ENCODE results near the gene KRT35.

Gene KRT35

DNA sequence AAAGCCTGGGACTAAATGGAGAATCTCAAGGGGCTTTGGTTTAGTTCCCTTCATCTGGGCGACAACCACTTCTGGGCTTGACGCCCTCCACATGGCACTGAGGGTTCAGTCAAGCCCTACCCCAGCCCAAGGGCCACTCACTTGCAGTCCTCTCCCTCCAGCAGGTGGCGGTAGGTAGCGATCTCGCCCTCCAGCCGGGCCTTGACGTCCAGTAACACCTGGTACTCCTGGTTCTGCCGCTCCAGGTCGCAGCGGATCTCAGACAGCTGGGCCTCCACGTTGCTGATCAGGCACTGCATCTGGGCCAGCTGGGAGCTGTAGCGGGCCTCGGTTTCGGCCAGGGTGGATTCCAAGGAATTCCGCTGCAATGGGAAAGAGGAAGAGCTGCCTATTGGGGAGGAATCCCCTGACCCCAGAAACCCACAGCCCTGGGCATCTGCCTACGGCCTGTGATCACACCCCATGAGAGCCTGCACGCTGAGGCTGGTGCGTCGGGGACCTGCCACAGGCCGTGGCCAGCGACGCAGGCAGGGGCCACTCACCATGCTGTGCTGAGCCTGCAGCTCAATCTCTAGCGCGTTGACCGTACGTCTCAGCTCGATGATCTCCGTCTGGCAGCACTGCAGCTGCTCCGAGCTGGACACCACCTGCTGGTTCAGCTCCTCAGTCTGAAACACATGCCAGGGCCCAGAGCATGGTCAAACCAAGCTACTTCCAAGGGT, 6.0 kb upstream of the KRT35 start:
- DNase-seq (ENCODE audit: low spot score), result peak; percentile 69

GRCh38 chr17:41486316-41486715, 5.4 kb upstream of the KRT35 start:
- DNase-seq (ENCODE audit: low spot score), result no peak

DNA sequence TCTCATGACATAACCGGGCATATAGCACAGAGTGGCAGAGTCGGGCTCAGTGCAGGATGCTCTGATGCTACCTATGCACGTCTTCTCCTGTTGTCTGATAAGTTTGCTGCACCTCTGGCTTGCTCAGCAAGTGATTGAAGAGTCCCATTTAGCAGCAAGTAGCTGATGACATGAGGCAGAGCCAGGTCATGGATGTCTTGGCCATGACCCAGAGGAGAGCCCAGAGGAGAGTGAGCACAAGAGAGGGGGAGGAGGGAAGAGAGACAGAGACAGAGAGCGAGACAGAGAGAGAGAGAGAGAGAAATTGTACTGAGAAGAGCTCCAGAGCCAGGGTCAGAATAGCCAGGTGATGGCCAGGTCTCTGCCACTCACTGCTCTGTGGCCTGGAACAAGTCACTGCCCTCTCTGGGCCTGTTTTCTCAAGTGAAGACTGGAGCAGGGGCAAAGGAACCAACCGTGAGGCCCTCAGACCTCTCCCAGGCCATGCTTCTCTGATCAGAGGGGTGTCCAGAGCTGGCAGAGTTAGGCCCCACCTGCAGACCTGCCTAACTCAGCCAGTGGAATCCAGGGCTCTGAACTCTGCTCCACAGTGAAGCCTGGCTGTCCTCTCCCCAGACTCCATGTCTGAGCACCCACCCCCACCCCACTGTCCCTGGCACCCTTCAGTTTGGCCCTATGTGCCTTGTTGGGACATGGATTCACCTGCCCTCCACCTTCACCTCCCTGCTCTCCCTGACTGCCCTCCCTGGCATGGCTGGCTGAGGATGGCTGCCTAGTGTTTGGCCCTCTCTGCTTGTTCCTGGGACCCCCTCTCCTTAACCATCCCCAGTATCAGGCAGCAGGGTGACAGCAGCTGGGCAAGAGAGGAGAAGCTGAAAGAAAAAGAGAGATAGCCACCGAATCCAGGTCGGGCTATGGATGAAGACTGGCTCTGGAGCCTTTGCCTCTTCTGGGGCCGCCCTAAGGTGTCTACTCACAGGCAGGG, 4.3 kb upstream of the KRT35 start:
- no peak for DNase-seq (ENCODE audit: low spot score)

GRCh38 chr17:41483991-41484826, 3.3 kb upstream of the KRT35 start:
- DNase-seq (ENCODE audit: low spot score), result no peak

DNA sequence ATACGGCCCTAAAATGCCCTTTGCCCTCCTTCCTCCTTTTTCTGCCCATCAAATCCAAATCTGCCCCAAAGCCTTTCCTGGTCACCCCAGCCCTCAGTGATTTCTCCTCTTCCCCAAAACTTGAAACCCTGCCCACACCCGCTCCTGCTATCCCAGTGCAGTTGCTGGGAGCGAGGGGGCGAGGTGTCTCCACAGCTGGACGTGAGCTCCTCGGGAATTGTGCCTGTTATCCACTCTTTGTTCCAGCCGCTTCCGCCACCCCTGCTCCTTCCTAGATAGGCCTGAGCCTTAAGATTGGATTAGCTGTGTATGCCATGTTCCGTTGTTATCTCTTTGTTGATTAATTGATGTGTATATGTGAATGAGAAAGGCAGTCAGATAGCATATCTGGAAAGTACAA, 2.6 kb upstream of the KRT35 start:
- no peak for DNase-seq (ENCODE audit: low spot score)

GRCh38 chr17:41480581-41480980, 370 bp downstream of the KRT35 start:
- DNase-seq (ENCODE audit: low spot score), result no peak

DNA sequence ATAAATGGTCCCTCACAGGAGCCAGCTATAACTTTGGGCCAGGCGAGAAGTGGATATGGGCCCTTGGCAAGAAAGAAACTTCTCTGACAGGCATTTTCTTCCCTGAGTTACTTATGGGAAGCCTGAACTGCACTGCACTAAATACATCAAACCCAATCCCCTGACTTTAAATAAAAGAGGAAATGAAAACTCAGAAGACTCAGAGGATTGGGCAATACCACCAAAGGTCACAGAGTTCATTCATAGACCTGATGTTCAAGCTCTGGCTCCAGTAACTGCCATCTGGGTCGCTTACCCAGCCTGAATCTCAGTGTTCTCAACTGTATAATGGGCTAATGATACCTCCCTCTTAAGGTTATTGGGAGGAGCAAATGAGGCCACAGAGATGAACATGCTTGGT, 815 bp downstream of the KRT35 start:
- no peak for DNase-seq (ENCODE audit: low spot score)

GRCh38 chr17:41478237-41478636, 2.7 kb downstream of the KRT35 start:
- no peak for DNase-seq (ENCODE audit: low spot score)

DNA sequence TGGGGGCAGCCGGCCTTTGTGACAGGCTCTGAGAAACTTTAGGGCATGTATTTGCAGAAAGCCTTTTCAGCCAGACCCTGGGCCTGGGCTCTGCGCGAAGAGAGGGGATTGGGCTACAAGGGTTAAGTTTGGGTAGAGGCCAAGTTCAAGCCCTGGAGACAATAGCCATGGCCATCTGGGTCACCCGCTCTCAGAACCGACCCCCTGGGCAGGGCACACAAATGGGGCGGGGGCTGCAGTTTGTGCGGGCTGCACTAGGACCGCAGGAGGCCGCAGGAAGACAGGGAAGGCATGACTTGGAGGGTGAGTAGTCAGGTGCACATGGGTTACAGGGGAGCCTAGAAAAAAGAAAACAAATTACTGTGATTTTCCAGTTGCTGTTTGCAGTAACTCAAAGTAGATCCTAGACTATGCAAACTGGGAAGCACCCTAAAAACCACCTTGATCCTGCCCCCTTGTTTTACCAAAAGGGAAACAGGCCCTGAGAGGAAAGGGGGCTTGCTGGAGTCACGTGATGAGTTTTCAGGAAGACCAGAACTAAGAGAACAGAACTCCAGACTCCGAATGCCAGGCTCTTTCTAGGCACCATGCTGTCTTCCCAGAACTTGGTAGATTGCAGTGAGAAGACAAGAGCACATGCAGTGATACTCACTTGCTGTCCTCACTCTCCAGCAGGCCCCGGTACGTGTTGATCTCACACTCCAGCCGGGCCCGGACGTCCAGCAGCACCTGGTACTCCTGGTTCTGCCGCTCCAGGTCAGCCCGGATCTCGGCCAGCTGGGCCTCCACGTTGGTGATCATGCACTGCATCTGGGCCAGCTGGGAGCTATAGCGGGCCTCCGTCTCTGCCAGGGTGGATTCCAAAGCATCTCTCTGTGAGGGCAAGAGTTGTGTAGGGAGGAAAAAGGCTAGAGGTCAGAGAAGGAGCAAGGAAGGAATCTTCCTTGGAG, 3.8 kb downstream of the KRT35 start:
- no peak for DNase-seq (ENCODE audit: low spot score)

DNA sequence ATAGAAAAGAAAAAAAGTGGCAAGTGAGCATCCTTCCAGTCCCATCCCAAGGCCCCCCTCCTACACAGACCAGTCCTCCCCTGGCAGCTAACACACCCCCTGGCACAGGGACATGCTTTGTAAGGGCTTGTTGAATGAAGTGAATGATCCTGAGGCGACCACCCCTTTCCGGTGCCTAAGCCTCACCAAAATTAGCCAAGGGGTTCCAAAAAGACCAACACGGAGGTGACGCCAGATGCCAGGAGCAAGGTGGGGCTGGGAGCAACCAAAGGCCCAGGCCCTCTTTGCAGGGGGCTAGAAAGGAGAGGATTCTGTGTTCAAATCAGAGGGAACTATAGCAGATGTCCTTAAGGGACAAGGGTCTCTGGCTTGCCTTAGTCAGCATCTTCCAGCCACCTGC, 5.5 kb downstream of the KRT35 start:
- DNase-seq (ENCODE audit: low spot score), result no peak

- no peak for DNase-seq (ENCODE audit: low spot score)
Observed at GRCh38 chr17:41474863-41475262, 6.1 kb downstream of the KRT35 start.

GRCh38 chr17:41468346-41468745, 12.6 kb downstream of the KRT35 start:
- no peak for DNase-seq (ENCODE audit: low spot score)

DNA sequence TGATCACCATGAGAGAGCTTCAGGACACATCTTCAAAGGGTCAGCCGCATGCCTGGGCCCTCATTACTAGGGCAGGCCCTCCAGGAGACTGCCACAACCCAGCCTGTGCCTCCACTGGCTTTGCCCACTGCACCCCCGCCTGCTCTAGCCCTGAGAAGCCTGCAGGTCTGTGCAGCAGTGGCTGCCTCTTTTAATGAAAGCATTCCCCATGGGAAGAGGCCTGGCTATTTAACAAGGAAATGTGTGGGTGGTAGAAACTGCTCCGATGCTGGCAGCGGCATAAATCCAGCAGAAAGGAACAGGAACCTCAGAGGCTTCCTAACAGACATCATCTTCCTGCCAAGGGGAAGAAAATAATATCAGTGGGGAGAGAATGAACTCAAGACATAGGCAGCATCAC, 13.4 kb downstream of the KRT35 start:
- DNase-seq (ENCODE audit: low spot score), result no peak

GRCh38 chr17:41466988-41467387, 14.0 kb downstream of the KRT35 start, which contains the start of gene KRT32:
TSS of gene KRT32 (minus strand) at chr17:41467386. CDS start at chr17:41467325, 61 bp downstream.
- DNase-seq (ENCODE audit: low spot score), result no peak

- DNase-seq (ENCODE audit: low spot score), result no peak
Observed at GRCh38 chr17:41464682-41465081, 16.3 kb downstream of the KRT35 start.

- DNase-seq (ENCODE audit: low spot score), result no peak
Observed at GRCh38 chr17:41464173-41464572, 16.8 kb downstream of the KRT35 start.

DNA sequence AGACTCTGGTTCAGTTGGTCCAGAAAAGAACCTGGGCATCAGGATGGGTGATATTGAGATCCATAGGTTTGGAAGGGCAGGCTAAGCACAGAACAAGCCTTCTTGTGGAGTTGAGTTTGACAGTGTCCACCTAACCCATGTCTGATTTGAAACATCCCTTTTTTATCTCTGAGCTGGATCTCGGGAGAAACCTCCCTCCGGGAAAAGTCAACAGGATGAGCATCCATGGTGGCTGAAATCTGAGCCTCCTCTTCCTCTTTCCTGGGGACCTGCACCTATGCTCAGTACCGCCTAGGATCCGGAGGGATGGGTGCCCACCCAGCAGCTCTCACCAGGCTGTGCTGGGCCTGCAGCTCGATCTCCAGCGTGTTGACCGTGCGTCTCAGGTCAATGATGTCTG, 17.2 kb downstream of the KRT35 start:
- DNase-seq (ENCODE audit: low spot score), result no peak

DNA sequence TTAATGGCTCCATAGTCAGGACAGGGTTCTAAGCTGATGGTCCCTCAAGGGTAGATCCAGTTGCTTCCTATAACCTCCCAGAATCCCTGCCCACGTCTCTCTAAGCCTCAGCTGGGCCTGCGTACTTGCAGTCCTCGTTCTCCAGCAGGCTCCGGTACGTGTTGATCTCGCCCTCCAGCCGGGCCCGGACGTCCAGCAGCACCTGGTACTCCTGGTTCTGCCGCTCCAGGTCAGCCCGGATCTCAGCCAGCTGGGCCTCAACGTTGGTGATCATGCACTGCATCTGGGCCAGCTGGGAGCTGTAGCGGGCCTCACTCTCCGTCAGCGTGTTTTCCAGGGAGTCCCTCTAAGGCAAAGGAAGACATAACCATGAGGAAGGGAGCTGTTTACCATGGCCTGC, 18.2 kb downstream of the KRT35 start:
- no peak for DNase-seq (ENCODE audit: low spot score)

GRCh38 chr17:41457676-41458075, 23.3 kb downstream of the KRT35 start:
- DNase-seq (ENCODE audit: low spot score), result no peak

- no peak for DNase-seq (ENCODE audit: low spot score)
Observed at GRCh38 chr17:41456204-41456603, 24.7 kb downstream of the KRT35 start.

DNA sequence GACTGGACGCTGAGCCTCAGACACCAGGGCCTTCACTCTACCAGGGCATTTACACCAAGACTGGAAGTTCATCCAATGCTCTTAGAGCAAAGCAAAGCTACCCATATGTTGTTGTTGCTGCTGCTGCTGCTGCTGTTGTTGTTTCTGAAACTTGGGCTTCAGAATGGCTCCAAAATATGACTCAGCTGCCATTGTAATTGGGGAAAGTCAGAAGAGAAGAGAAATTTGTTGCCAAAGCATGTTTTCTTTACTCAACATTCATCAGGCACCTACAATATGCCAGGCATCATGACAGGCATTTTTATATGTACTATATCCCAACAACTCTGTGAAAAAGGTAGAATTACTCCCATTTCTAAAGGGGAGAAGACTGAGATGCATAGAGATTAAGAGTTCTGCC, 25.7 kb downstream of the KRT35 start:
- no peak for DNase-seq (ENCODE audit: low spot score)

Data from hematopoietic multipotent progenitor cell treated with erythropoietin and hydrocortisone succinate and interleukin-3 and kit ligand, for 17 days (in vitro differentiated cells).